Activated CD8-positive, alpha-beta T cell treated with anti-CD3 and anti-CD28 coated beads for 36 hours (primary cell): ENCODE data around the gene CSF3. TPM values are rescaled to one million over a fixed set of nuclear protein-coding genes. Genes with fewer than 3 reads are reported as not detected.

Source experiments
- ATAC-seq: fragments of 200-7000 bp; cut with Tn5 transposase; one replicate; pipeline ENCODE4 v1.10.0; 2021; ENCODE audit warnings: mild to moderate bottlenecking, moderate library complexity
- CTCF ChIA-PET: fragments of 350-600 bp; sonication (Branson Sonifier 250); formaldehyde crosslinking; loops from one replicate; lab custom pipeline; 2021; ENCODE audit warnings: antibody characterized with exemption; lab: Charles Lee
- POLR2A ChIA-PET: fragments of 350-600 bp; sonication (Branson Sonifier 250); formaldehyde crosslinking; loops from one replicate; lab custom pipeline; 2021; ENCODE audit warnings: antibody characterized with exemption; lab: Charles Lee
- DNase-seq: peaks from one replicate; pipeline ENCODE4 v3.0.0-alpha.2; 2020
- H3K27ac Mint-ChIP-seq: one replicate; pipeline ENCODE4 v1.8.0; 2021; ENCODE audit warnings: mild to moderate bottlenecking, mixed read lengths
- H3K27me3 Mint-ChIP-seq: one replicate; pipeline ENCODE4 v1.8.0; 2021; ENCODE audit warnings: mixed read lengths
- H3K36me3 Mint-ChIP-seq: one replicate; pipeline ENCODE4 v1.8.0; 2021; ENCODE audit warnings: low read depth, mixed read lengths
- H3K4me1 Mint-ChIP-seq: one replicate; pipeline ENCODE4 v1.8.0; 2021; ENCODE audit warnings: low read depth, mixed read lengths
- H3K4me3 Mint-ChIP-seq: one replicate; pipeline ENCODE4 v1.8.0; 2021; ENCODE audit warnings: mild to moderate bottlenecking, moderate library complexity, mixed read lengths
- H3K9me3 Mint-ChIP-seq: one replicate; pipeline ENCODE4 v1.8.0; 2021; ENCODE audit warnings: mixed read lengths
- CTCF ChIP-seq: fragments of 200-600 bp; IDR thresholded peaks from one replicate; pipeline ENCODE4 v1.8.0; 2022; ENCODE audit warnings: antibody characterized with exemption, mild to moderate bottlenecking
- intact Hi-C: fragments of 100-400 bp; cut with micrococcal nuclease; formaldehyde crosslinking; loops from one replicate; pipeline ENCODE4 v1.10.0; 2022
- total RNA-seq, 2 experiments: library from RNA; stranded (reverse); gene quantifications; one replicate each; pipeline ENCODE4 v1.2.3, GENCODE V29; 2021

CSF3 gene
- total RNA-seq, 2 experiments from 2014 or later: not detected

- no peak for TF ChIP-seq CTCF
- H3K27me3 Mint-ChIP-seq: no peaks in the 10 kb centered on the region
- H3K9me3 Mint-ChIP-seq: no peaks in the 10 kb centered on the region
- ATAC-seq: peak; percentile 41
- H3K27ac Mint-ChIP-seq: no peak overlapping the region
- peak; percentile 52 for DNase-seq
- CTCF ChIA-PET: interaction anchor here (0.6 to 4.9 kb wide), 37 partner anchors 8 to 407 kb away, joined by 3 to 79 read pairs (median 5); partner anchors contain the start of genes CSF3, MED24, MIEN1 and RAPGEFL1
- no peak overlapping the region for H3K4me3 Mint-ChIP-seq
- peaks cover 16% of the 10 kb centered on the region for H3K4me1 Mint-ChIP-seq
- intact Hi-C loops: no loop called here
- H3K36me3 Mint-ChIP-seq: peaks cover 42% of the 10 kb centered on the region
- POLR2A ChIA-PET: interaction anchor here (1.0 to 2.1 kb wide), 3 partner anchors 10 to 97 kb away, joined by 3 to 15 read pairs (median 4); partner anchors contain the start of genes CSF3 and MED24
These were observed 11.0 kb downstream of the CSF3 start for GRCh38 chr17:40025991-40026815.

- ChIA-PET CTCF (interaction anchor here (0.6 to 4.9 kb wide), 55 partner anchors 8 to 408 kb away, joined by 3 to 79 read pairs (median 4); partner anchors contain the start of genes CSF3, MED24, MIEN1 and RAPGEFL1), POLR2A (interaction anchor here (1.2 to 2.1 kb wide), 3 partner anchors 11 to 28 kb away, joined by 4 to 15 read pairs (median 5); partner anchors contain the start of genes CSF3 and MED24)
- Mint-ChIP-seq H3K27me3 (no peaks in the 10 kb centered on the region), H3K4me1 (peaks cover 16% of the 10 kb centered on the region), H3K9me3 (no peaks in the 10 kb centered on the region), H3K27ac (no peak overlapping the region), H3K4me3 (no peak overlapping the region), H3K36me3 (peaks cover 42% of the 10 kb centered on the region)
- intact Hi-C loops: no loop called here
- DNase-seq (peak; percentile 83), ATAC-seq (peak; percentile 93)
- peak; percentile 92 for TF ChIP-seq CTCF
These were observed 11.8 kb downstream of the CSF3 start for GRCh38 chr17:40026816-40027613.

- Mint-ChIP-seq H3K9me3 (no peaks in the 10 kb centered on the region), H3K27ac (no peak overlapping the region), H3K36me3 (peaks cover 46% of the 10 kb centered on the region), H3K27me3 (no peaks in the 10 kb centered on the region), H3K4me1 (peaks cover 16% of the 10 kb centered on the region), H3K4me3 (no peak overlapping the region)
- CTCF ChIA-PET: interaction anchor here (0.6 to 4.9 kb wide), 40 partner anchors 9 to 408 kb away, joined by 3 to 79 read pairs (median 4); partner anchors contain the start of genes CSF3 and MED24
- DNase-seq (no peak), ATAC-seq (no peak)
- intact Hi-C loops: no loop called here
- no peak for TF ChIP-seq CTCF
- POLR2A ChIA-PET: interaction anchor here (0.6 to 1.6 kb wide), 4 partner anchors 10 to 350 kb away, joined by 3 to 5 read pairs (median 3); no protein-coding TSS in a partner anchor
These were observed 12.4 kb downstream of the CSF3 start for GRCh38 chr17:40027614-40028012.

- H3K27ac Mint-ChIP-seq: no peak overlapping the region
- no peaks in the 10 kb centered on the region for H3K27me3 Mint-ChIP-seq
- intact Hi-C loops: no loop called here
- CTCF ChIA-PET: interaction anchor here (1.4 to 4.9 kb wide), 5 partner anchors 8 to 162 kb away, joined by 3 to 79 read pairs (median 13); partner anchors contain the start of gene CSF3
- no peak for TF ChIP-seq CTCF
- no peak for ATAC-seq
- H3K4me3 Mint-ChIP-seq: no peak overlapping the region
- H3K4me1 Mint-ChIP-seq: peaks cover 16% of the 10 kb centered on the region
- peaks cover 49% of the 10 kb centered on the region for H3K36me3 Mint-ChIP-seq
- DNase-seq: no peak
- POLR2A ChIA-PET: interaction anchor here (1.0 to 1.6 kb wide), 3 partner anchors 9 to 25 kb away, joined by 3 to 5 read pairs (median 3); no protein-coding TSS in a partner anchor
- no peaks in the 10 kb centered on the region for H3K9me3 Mint-ChIP-seq
These were observed 13.4 kb downstream of the CSF3 start for GRCh38 chr17:40028595-40028994.
